SK-N-SH (cell line): ENCODE data around the gene STIM1. TPM values are rescaled to one million over a fixed set of nuclear protein-coding genes. Genes with fewer than 3 reads are reported as not detected.

Source experiments
- CTCF ChIA-PET: fragments of 300-600, 350-600 bp; formaldehyde crosslinking; extraction: SDS; loops from one replicate; lab custom pipeline; 2021; lab: Yijun Ruan, JAX
- POLR2A ChIA-PET: fragments of 350-600 bp; sonication (Branson Sonifier 250); formaldehyde crosslinking; extraction: SDS; loops from one replicate; lab custom pipeline; 2020; ENCODE audit warnings: antibody characterized with exemption, inconsistent platforms; lab: Yijun Ruan, JAX
- DNase-seq: peaks from one replicate; pipeline ENCODE4 v3.0.0; 2012
- H2AFZ ChIP-seq: fragments of 200-600 bp; sonication (generic); 2 replicates; pipeline ENCODE4 v1.8.1; 2016; ENCODE audit warnings: antibody characterized with exemption, mild to moderate bottlenecking, low read depth
- H3F3A ChIP-seq: fragments of 200-600 bp; sonication (generic); replicated peaks from 2 replicates; pipeline ENCODE3; 2016; ENCODE audit warnings: antibody characterized with exemption, mild to moderate bottlenecking; ENCODE audit not compliant: insufficient read depth
- H3K27ac ChIP-seq, 2 experiments: fragments of 200-500 bp in 1 of 2; fragments of 200-600 bp in 1 of 2; sonication (Bioruptor generic) in 1 of 2; sonication (generic), shearing (Covaris generic) in 1 of 2; 2 replicates each; pipeline versions ENCODE4 v1.5.1 to v1.6.1; 2014 to 2016; ENCODE audit warnings: low read depth in 2 of 2, inconsistent platforms in 1 of 2, low read length in 1 of 2, mild to moderate bottlenecking in 1 of 2, mixed read lengths in 1 of 2
- H3K27me3 ChIP-seq: fragments of 200-600 bp; sonication (generic), shearing (Covaris generic); 2 replicates; pipeline ENCODE4 v1.6.1; 2016; ENCODE audit warnings: mixed run types; ENCODE audit not compliant: insufficient read depth
- H3K36me3 ChIP-seq, 2 experiments: fragments of 200-500 bp in 1 of 2; fragments of 200-600 bp in 1 of 2; sonication (Bioruptor generic) in 1 of 2; sonication (generic) in 1 of 2; replicated peaks in 1 of 2; 2 replicates each; pipeline versions ENCODE3 to v1.5.1; 2014 to 2016; ENCODE audit warnings: low read length in 1 of 2, mild to moderate bottlenecking in 1 of 2; ENCODE audit not compliant: insufficient read depth in 2 of 2, control insufficient read depth in 1 of 2
- H3K4me1 ChIP-seq, 2 experiments: fragments of 200-500 bp in 1 of 2; fragments of 200-600 bp in 1 of 2; sonication (Bioruptor generic) in 1 of 2; sonication (generic), shearing (Covaris generic) in 1 of 2; 2 replicates each; pipeline versions ENCODE4 v1.5.1 to v1.6.1; 2014 to 2016; ENCODE audit warnings: low read depth in 1 of 2, low read length in 1 of 2, mixed run types in 1 of 2; ENCODE audit not compliant: insufficient read depth in 2 of 2, control insufficient read depth in 1 of 2
- H3K4me2 ChIP-seq: fragments of 200-600 bp; sonication (generic), shearing (Covaris generic); 2 replicates; pipeline ENCODE4 v1.6.1; 2017; ENCODE audit warnings: mixed run types
- H3K4me3 ChIP-seq, 2 experiments: fragments of 200-500 bp in 1 of 2; fragments of 200-600 bp in 1 of 2; sonication (Bioruptor generic) in 1 of 2; sonication (generic), shearing (Covaris generic) in 1 of 2; 2 replicates each; pipeline versions ENCODE4 v1.5.1 to v1.8.1; 2014 to 2016; ENCODE audit warnings: low read depth in 2 of 2, inconsistent platforms in 1 of 2, low read length in 1 of 2, mild to moderate bottlenecking in 1 of 2, mixed read lengths in 1 of 2, moderate library complexity in 1 of 2
- H3K79me2 ChIP-seq: fragments of 200-600 bp; sonication (generic); 2 replicates; pipeline ENCODE4 v1.8.1; 2017; ENCODE audit warnings: mild to moderate bottlenecking; ENCODE audit not compliant: insufficient read depth
- H3K9ac ChIP-seq: fragments of 200-600 bp; sonication (generic); 2 replicates; pipeline ENCODE4 v1.6.1; 2017; ENCODE audit warnings: mixed run types
- H3K9me2 ChIP-seq: fragments of 200-600 bp; sonication (generic); 2 replicates; pipeline ENCODE4 v1.6.1; 2017; ENCODE audit warnings: mixed run types
- H3K9me3 ChIP-seq: fragments of 200-600 bp; sonication (generic); 2 replicates; pipeline ENCODE4 v1.6.1; 2017; ENCODE audit warnings: mixed run types, mild to moderate bottlenecking, moderate library complexity
- H4K20me1 ChIP-seq: fragments of 200-600 bp; sonication (generic); 2 replicates; pipeline ENCODE4 v1.6.1; 2017; ENCODE audit warnings: mild to moderate bottlenecking, mixed run types; ENCODE audit not compliant: insufficient read depth
- CHD2 ChIP-seq: fragments of 150-350 bp; IDR thresholded peaks from 2 replicates; pipeline ENCODE4 v1.6.1; 2018; ENCODE audit warnings: low read length; ENCODE audit not compliant: partially characterized antibody
- CTCF ChIP-seq: fragments of 200-600 bp; sonication (generic); IDR thresholded peaks from 2 replicates; pipeline ENCODE4 v1.6.1; 2017; ENCODE audit warnings: antibody characterized with exemption, mild to moderate bottlenecking, moderate library complexity
- JUND ChIP-seq: IDR thresholded peaks from 2 replicates; pipeline ENCODE4 v1.4.0; 2012
- PBX3 ChIP-seq: IDR thresholded peaks from 2 replicates; pipeline ENCODE4; 2012
- RAD21 ChIP-seq: IDR thresholded peaks from 2 replicates; pipeline ENCODE4 v1.6.1; 2012; ENCODE audit warnings: mild to moderate bottlenecking, low read length
- REST ChIP-seq: IDR thresholded peaks from 2 replicates; pipeline ENCODE4 v1.6.1; 2012; ENCODE audit warnings: mild to moderate bottlenecking, low read depth, low read length, moderate library complexity
- RFX5 ChIP-seq: IDR thresholded peaks from 2 replicates; pipeline ENCODE4 v1.6.1; 2012; ENCODE audit warnings: mild to moderate bottlenecking, improper control_type of control experiment, low read length
- RXRA ChIP-seq: IDR thresholded peaks from 2 replicates; pipeline ENCODE4 v1.4.0; 2012; ENCODE audit warnings: low read depth, mild to moderate bottlenecking, borderline replicate concordance
- TAF1 ChIP-seq: IDR thresholded peaks from 2 replicates; pipeline ENCODE4 v1.6.1; 2012; ENCODE audit warnings: low read depth, mild to moderate bottlenecking, low read length, moderate library complexity, borderline replicate concordance
- TCF12 ChIP-seq: IDR thresholded peaks from 2 replicates; pipeline ENCODE4 v1.4.0; 2012
- USF1 ChIP-seq: IDR thresholded peaks from 2 replicates; pipeline ENCODE4 v1.4.0; 2012; ENCODE audit warnings: low read depth, borderline replicate concordance
- WGBS: methylation state at CpG from one replicate; pipeline ENCODE4 v1.1.6; 2017; ENCODE audit warnings: low lambda C conversion rate; 5-methylcytosine and 5-hydroxymethylcytosine counted together
- polyA plus RNA-seq, 3 experiments: library from polyadenylated mRNA; depleted of rRNA; stranded (reverse); fragments of >200 nt; gene quantifications; 2 replicates each; pipeline ENCODE4 v1.2.3, GENCODE V29; 2012

Gene STIM1
- polyA plus RNA-seq, 1 of the 3 experiments (the other 2 are of a cell fraction) = 29.5 TPM

GRCh38 chr11:4111834-4112233, 256.4 kb downstream of the STIM1 start (continued):
- TF ChIP-seq REST (no peak), RAD21 (no peak), RFX5 (no peak), TCF12 (no peak), RXRA (no peak), CHD2 (no peak), JUND (no peak)

- Histone ChIP-seq H3K9me3 (no peaks in the 10 kb centered on the region), H2AFZ (no peak overlapping the region), H3K4me2 (no peak overlapping the region), H4K20me1 (no peaks in the 10 kb centered on the region), H3K9me2 (no peaks in the 10 kb centered on the region), H3K4me1 (peaks cover 0 to 23% of the 10 kb centered on the region in 2 experiments; a peak in 2 of 4 replicates), H3K9ac (no peak overlapping the region), H3K27me3 (no peaks in the 10 kb centered on the region), H3F3A (peaks cover 30% of the 10 kb centered on the region), H3K79me2 (no peaks in the 10 kb centered on the region), H3K36me3 (peaks cover 18 to 38% of the 10 kb centered on the region in 2 experiments), H3K27ac (no peak overlapping the region), H3K4me3 (no peak overlapping the region)
- TF ChIP-seq CTCF = no peak
- TF ChIP-seq TCF12 = no peak
- TF ChIP-seq USF1 = no peak
- TF ChIP-seq TAF1 = no peak
- TF ChIP-seq PBX3 = no peak
- DNase-seq = no peak
- ChIA-PET POLR2A (no interaction called here), CTCF (no interaction called here)
- WGBS = 92% methylated on average over 2 of the region's 2 CpGs
Measured at GRCh38 chr11:4115128-4115527, 259.7 kb downstream of the STIM1 start.
